IPS-18c (cell line): ENCODE measurements around the gene SP4.
"Not testable (repeated sequence)": the region's sequence is repeated elsewhere in the genome, so short reads cannot be mapped to it uniquely, and the experiment has no call there.

ENCODE experiments used
- H3K4me3 ChIP-seq: 2 replicates; pipeline ENCODE4 v1.7.0; 2013; ENCODE audit warnings: low read depth, mild to moderate bottlenecking, low read length, moderate library complexity; ENCODE audit not compliant: insufficient read depth
- H3K9me3 ChIP-seq: one replicate; pipeline ENCODE4 v1.6.1; 2013; ENCODE audit warnings: mild to moderate bottlenecking, low read length, moderate library complexity; ENCODE audit not compliant: control insufficient read depth, insufficient read depth

Gene SP4

GRCh38 chr7:21495731-21496130, 67.8 kb downstream of the SP4 start:
- peaks cover 7% of the 10 kb centered on the region for H3K9me3 ChIP-seq
- no peak overlapping the region for H3K4me3 ChIP-seq

- Histone ChIP-seq H3K4me3 (no peak overlapping the region), H3K9me3 (peaks cover 7% of the 10 kb centered on the region)
These were observed 69.2 kb downstream of the SP4 start for GRCh38 chr7:21497072-21497471.

DNA sequence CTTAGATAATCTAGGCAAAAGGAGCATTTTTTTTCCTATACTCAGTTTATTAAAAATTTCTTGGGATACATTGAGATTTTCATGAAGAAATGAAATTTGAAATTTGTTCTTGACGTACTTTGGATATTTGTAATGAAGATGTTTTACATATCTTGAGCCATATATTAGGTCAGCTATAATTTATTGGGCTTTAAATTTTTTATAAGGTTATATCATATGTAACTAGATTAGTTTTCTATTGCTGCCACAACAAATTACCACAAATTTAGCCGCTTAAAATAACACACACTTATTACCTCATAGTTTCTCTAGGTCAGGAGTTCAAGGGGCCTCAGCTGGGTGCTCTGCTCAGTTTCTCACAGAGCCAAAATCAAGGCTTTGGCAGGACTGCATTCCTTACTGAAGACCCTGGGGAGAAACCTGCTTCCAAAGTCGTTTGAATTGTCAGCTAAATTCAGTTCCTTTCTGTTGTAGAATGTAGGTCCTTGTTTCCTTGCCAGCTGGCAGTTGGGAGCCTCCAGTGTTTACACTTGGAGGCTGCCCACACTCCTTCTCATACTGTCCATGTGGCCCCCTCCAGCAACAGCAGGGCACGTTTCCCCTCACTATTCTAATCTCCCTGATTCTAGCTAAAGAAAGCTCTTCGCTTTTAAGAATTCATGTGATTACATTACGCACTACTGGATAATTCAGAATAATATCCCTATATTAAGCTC, 72.4 kb downstream of the SP4 start:
- peaks cover 7% of the 10 kb centered on the region for H3K9me3 ChIP-seq
- no peak overlapping the region for H3K4me3 ChIP-seq

- H3K9me3 ChIP-seq: peaks cover 6% of the 10 kb centered on the region
- no peak overlapping the region for H3K4me3 ChIP-seq
These were observed 76.1 kb downstream of the SP4 start for GRCh38 chr7:21504021-21504420.

GRCh38 chr7:21507627-21508343, 79.9 kb downstream of the SP4 start:
- Histone ChIP-seq H3K9me3 (peaks cover 2% of the 10 kb centered on the region), H3K4me3 (no peak overlapping the region)

DNA sequence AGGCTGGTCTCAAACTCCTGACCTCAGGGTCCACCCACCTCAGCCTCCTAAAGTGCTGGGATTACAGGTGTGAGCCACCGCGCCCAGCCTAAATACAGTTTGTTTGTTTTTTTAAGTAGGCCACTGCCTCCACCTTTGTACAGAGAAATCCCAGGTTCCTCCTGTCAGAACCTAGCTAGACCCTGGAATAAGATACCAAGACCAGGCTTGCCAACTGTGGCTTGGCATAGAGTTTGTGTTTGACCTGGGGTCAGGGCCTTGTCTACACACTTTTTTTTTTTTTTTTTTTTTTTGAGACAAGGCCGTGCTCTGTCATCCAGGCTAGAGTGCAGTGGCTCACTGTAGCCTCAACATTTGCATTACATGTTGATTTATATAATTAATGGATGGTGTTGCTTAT, 80.7 kb downstream of the SP4 start:
- Histone ChIP-seq H3K9me3 (peaks cover 2% of the 10 kb centered on the region), H3K4me3 (no peak overlapping the region)

DNA sequence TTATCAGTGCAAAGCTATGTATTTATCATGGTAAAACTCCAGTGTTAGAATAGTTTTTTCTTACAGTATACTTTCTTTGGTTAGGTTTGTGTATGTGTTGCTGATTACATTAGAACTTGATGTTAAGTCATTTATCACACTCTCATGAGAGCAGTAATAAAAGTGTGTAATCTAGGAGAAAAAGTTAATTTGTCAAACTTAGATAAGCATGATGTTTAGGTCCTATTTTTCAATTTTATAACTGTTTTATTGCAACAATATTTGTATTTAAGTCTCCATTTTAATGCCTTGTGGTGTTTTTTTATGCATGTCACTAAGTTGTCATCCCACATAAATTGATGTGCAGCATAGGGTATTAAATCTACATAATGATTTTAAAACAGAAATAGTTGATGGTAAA, 86.2 kb downstream of the SP4 start:
- Histone ChIP-seq H3K9me3 (no peaks in the 10 kb centered on the region), H3K4me3 (no peak overlapping the region)

GRCh38 chr7:21524680-21525079, 96.8 kb downstream of the SP4 start:
- no peak overlapping the region for H3K4me3 ChIP-seq
- peaks cover 7% of the 10 kb centered on the region for H3K9me3 ChIP-seq

GRCh38 chr7:21526007-21526406, 98.1 kb downstream of the SP4 start:
- H3K9me3 ChIP-seq: peaks cover 7% of the 10 kb centered on the region

DNA sequence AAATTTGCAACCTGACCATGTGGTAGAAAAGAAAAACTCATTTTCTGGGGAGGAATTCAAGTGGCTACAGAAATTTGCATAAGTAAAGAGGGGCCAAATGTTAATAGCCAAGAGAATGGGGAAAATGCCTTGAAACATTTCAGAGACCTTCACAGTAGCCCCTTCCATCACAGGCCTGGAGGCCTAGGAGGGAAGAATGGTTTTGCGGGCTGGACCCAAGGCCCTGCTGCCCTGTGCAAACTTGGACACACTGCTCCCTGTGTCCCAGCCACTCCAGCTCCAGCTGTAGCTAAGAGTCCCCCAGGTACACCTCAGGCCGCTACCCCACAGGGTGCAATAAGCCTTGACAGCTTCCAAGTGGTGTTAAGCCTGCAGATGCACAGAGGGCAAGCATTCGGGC, 98.6 kb downstream of the SP4 start:
- no peak overlapping the region for H3K4me3 ChIP-seq
- H3K9me3 ChIP-seq: peaks cover 7% of the 10 kb centered on the region

More at GRCh38 chr7:21526007-21526406, 98.1 kb downstream of the SP4 start:
- no peak overlapping the region for H3K4me3 ChIP-seq

- not testable (repeated sequence) for H3K9me3 ChIP-seq
These were observed 104.6 kb downstream of the SP4 start for GRCh38 chr7:21532485-21532884.

GRCh38 chr7:21533646-21534045, 105.8 kb downstream of the SP4 start:
- H3K4me3 ChIP-seq: not testable (repeated sequence)

More at GRCh38 chr7:21532485-21532884, 104.6 kb downstream of the SP4 start:
- not testable (repeated sequence) for H3K4me3 ChIP-seq

GRCh38 chr7:21536445-21537118, 108.7 kb downstream of the SP4 start:
- H3K4me3 ChIP-seq, H3K9me3 ChIP-seq: not testable (repeated sequence)

More at GRCh38 chr7:21533646-21534045, 105.8 kb downstream of the SP4 start:
- not testable (repeated sequence) for H3K9me3 ChIP-seq

DNA sequence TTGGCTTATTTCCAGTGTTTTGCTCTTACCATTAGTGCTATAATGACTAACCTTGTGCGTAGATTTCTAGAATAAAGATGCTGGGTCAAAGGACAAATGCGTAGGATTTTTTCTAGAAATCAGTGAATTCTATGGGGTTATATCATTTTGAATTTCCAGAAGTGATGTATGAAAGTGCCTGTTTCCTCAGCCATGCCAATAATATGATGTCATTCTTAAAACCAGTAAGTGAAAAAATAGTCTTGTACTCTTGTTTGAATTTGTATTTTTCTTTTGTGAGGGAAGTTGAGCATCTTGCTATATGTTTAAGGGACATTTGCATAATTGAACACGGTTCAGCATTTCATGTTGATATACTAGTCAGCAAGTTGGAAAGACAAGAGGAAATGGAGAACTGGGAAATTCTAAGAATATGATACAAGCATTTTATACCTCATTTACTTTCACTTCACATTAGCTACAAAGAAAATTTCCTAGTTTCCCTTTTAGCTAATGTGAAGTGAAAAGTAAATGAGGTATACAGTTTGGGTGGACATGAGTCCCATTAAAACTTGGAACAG, 111.1 kb downstream of the SP4 start:
- H3K4me3 ChIP-seq: no peak overlapping the region
- H3K9me3 ChIP-seq: peaks cover 2% of the 10 kb centered on the region

DNA sequence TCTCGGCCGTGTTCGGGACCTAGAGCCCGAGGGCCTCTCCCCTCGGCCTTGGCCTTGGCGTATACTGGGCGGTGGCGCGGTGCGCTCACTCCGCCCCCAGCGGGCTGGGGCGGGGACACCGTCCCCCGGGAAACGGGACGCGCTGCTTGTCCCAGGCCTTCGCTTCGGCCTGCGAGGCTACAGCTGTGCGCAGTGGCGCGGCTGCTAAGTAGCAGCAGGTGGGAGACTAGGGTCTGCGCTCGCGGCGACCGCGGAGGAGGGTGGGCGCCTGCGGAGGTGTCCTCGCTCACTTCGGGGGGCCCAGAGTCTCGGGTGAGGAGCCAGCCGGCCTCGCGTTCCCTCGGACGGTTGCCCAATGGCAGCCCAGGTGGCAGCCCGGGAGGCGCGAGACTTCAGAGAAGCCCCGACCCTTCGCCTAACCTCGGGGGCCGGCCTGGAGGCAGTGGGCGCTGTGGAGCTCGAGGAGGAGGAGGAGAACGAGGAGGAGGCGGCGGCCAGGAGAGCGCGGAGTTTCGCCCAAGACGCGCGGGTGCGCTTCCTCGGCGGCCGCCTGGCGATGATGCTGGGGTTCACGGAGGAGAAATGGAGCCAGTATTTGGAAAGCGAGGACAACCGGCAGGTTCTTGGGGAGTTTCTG, 115.1 kb downstream of the SP4 start, which contains the start of gene DNAH11:
TSS of gene DNAH11 (plus strand) at position 149 of the 637 bp plus-strand sequence. CDS start at position 356, 207 bp downstream.
- H3K9me3 ChIP-seq: no peaks in the 10 kb centered on the region
- H3K4me3 ChIP-seq: peak within 1 kb of the TSS; percentile 67

DNA sequence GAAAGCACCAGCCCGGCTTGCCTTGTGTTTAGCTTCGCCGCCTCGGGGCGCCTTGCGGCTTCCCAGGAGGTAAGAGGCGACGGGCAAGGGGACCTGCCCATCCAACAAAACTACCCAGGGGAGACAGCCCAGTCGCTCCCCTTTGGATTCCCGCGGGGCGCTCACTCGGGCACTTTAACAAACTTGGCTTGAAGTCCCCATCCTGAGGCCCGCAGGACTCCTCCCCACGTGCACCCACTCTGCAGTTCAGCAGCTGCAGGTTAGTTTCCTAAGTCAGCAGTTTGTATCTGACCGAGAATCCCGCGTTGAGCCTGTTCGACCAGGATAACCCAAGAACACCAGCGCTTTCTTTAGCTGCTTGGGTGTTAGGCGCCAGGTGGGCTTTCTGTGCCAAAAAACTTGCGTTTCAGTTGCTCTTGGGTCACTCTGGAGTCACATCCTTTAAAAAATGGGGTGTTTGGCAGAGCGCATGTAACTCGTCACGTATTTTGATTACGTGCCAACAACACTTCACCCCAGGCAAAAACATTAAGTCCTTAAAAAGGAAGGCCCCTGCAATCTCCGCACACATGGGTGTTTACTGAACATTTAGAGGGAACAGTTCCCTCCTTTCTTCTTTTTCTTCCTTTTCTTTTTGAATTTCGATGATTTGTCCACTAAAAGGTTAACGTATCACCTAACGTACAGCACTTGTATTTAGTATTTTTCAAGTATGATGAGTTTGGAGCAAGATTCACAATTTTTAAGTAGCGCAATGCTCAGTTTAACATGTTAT, 115.8 kb downstream of the SP4 start:
- H3K4me3 ChIP-seq: peak overlapping the region; percentile 67
- H3K9me3 ChIP-seq: no peaks in the 10 kb centered on the region
